GM19238 (cell line): ENCODE measurements around the gene BMAL1.

Experiments used
- DNase-seq: peaks from one replicate; pipeline ENCODE4 v3.0.0; 2011; ENCODE audit warnings: low spot score; ENCODE audit not compliant: insufficient read length

Gene BMAL1

DNA sequence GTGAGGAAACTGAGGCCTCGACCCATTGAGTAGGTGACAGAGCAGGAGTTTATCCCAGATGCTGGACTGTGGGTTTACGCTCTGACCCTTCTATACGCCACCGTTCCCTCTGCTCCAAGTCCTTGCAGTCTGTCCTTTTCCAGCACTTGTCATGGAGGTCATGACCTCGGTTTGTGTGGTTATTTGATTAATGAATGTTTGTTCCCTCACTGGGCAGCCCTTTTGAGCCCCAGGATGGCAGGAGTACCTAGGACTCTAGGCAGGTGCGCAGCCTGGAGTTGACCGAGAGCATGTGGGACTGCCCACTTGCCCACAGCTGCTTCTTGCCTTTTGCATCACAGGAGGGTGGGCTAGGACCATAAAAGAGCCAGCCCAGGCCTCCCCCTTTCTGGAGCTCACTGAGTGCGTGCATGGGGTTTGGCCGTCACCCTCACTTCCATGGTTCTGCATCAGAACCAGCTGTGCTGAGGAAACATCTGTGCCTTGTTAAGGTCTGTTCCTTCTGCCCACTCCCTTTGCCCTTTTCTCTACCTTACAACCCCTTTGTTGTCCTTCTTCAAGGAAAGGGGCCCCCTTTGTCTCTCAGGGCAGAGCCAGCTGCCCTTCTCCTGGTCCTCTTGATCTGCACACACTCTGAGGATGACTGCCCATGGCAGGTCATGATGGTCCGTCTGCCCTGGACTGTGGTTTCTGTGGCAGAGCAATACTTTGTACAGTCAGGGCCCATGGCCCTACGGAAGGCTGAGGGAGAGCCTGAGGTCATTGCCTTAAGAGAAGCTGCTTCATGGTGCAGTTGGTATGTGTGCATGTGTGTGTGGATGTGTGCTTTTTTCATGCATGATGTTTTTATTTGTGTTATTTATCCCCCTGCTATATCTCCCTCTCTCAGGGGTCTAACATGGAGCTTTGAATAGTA, 38.2 kb downstream of the BMAL1 start:
- no peak for DNase-seq

- no peak for DNase-seq
Observed at GRCh38 chr11:13316528-13316961, 39.0 kb downstream of the BMAL1 start.

GRCh38 chr11:13317293-13318080, 39.9 kb downstream of the BMAL1 start:
- DNase-seq = no peak

- peak; percentile 34 for DNase-seq
Observed at GRCh38 chr11:13318498-13319295, 41.1 kb downstream of the BMAL1 start.

DNA sequence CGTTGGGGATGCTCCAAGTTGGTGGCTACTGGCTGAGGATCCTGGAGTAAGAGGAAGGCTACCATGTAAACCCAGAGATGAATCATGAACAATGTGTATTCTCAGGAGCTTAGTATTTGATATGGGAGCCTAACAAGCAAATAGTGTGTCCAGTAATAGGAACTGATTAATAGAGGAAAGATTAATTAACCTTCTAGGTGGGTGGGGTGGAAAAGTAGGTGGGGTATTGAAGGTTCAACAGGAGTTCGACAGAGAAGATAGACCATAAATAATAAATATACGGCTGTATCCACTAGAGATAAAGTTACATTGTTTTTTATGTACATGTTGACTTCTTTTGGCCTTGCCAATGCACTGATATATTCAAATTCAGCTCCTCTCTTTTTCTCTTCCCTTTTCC, 43.1 kb downstream of the BMAL1 start:
- DNase-seq = no peak

- no peak for DNase-seq
Observed at GRCh38 chr11:13321431-13321830, 43.8 kb downstream of the BMAL1 start.

- no peak for DNase-seq
Observed at GRCh38 chr11:13324141-13324540, 46.6 kb downstream of the BMAL1 start.

GRCh38 chr11:13324709-13325108, 47.1 kb downstream of the BMAL1 start:
- no peak for DNase-seq

- no peak for DNase-seq
Observed at GRCh38 chr11:13327421-13327820, 49.8 kb downstream of the BMAL1 start.

GRCh38 chr11:13328286-13328685, 50.7 kb downstream of the BMAL1 start:
- no peak for DNase-seq

DNA sequence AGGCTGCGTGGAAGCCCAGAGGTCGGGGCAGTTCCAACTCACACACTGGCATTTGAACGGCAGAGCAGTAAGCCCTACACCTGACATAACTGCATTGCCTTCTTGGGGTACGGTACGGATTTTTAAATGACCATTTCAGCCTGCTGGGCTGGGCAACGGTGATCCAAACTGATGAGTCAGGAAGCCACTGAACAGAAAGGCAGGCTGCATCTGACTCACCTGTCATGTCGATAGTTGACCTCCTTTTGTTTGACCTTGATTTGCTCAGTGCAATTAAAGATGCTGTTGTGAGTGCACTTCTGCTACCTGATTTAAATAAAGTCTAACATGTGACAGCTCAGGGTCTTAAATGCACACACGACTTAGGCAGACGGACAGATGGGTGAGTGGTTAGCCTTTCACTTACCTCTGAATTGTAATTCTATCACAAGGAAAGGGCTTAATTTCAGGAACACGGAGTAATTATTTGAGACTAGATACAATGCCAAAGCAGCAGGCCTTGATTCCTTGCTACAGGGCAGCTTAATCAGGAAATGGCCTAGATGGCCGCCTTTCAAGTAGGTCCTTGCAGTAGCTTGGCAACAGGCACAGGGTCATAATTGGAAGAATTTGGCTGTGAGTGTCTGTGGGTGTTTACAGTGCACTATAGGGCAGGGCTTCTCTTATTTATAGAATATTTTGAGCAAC, 52.2 kb downstream of the BMAL1 start:
- no peak for DNase-seq

- no peak for DNase-seq
Observed at GRCh38 chr11:13332124-13332523, 54.5 kb downstream of the BMAL1 start.

DNA sequence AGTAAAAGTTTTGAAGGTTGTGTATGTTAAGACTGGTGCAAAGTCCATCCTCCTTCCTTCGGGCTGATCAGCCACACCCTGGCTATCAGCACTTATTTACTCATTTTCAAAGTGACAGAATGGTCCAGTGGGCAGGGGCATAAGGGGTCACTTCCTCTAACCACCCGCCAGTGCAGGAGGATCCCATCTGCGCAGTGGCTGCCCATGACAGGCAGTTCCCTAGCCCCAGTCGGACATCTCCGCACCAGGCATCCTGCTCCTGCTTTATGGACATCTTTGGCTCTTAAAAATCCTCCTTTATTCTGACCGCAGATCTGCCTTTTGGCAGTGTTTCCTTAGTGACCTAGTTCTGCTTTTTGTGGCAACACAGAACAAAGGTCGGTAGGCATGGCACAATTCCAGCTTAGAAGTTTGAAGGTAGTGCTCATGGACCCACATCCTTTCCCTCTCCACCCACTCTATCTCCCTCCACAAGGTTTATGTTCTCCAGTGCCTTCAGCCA, 55.9 kb downstream of the BMAL1 start:
- no peak for DNase-seq

- no peak for DNase-seq
Observed at GRCh38 chr11:13334034-13334786, 56.6 kb downstream of the BMAL1 start.

DNA sequence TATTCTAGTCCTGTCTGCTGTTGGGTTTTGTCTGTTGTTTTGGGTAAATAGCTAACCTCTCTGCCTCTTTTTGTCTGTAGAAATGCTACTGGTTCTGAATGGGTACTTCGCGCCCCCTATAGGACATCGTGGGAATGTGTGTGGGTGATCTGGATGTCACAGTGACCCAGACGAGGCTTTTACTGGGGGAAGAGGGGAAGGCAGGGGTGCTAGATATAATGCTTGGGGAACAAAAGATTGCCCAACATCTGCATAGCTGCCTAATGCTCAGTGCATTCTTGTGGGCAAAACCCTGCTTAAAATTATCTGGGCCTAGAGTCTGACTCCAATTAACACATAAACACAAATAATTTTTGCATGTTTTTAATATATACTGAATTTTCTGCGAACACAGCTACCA, 57.7 kb downstream of the BMAL1 start:
- DNase-seq = peak; percentile 37

DNA sequence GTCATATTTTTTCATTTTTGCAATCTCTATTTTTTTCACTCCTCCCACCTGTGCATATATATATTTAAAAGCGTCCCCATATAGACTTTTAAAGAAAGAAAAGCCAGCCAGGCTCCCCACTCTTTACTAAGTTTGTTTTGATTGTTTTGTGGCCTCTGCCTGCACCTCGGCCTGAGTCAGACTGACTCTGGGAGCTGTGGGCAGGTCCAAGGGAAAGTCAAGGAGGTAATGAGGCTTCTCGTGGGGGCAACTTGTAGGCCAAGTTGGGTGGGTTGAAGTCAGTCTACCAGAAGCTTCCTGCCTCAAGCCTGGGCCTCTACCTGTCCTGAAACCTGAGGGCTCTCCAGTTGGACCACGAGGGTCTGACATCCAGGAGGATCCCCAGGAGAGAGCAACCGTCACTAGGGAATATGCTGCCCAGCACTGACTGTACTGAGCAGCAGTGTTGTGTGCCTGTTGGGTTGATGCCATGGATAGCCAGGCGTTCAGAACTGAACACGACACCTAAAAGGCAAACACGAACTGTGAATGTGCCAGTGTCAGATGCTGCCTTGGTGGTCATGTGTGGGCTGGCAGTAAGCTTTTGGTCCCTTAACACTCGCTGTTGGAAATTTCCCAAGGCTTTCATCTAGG, 58.8 kb downstream of the BMAL1 start:
- DNase-seq = no peak

DNA sequence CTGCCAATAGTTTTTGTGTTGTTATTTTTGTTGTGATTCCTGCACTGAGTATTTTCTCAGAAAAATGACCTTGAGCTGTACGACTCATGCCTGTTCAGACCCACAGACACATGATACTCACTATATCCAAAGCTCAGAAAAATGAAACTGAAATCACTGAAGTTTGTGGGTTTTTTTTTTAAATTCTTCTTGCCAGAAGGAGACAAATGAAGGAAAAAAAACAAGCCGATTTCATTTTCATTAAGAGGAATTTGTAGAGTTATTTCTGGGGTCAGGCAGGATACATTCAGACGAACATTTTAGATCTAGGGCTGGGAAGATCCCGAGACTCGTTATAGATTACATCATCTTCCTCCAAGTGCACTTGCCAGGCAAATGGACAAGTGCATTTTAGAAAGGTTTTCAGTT, 60.4 kb downstream of the BMAL1 start:
- no peak for DNase-seq

DNA sequence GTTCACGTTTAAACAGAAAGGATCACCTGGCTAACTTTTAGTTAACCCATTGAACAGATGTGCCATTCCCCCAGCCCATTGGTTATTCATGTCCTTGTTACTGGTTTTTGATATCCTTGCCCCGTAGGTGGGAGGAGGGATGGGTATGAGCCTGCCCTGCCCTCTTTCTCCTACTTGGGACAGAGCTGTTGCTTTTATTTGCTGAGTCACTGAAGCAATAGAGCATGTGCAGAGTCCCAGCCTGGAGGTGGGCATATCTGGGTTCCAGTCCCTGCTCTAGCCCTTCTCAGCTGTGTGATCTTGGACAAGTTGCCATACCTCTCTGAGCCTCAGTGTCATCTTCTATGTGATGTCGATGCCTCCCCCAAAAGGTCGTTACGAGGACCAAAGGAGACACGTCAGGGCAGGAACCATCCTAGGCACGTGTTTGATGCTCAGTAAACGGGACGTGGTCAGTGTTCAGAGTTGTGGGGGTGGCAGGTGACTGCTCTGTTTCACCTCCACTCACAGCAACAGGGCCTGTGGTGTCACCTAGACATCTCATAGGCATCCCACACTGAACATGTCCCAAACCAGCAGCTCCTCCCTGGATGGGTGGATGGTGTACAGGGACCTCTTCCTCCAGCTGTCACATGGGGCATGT, 61.0 kb downstream of the BMAL1 start:
- no peak for DNase-seq
